Neuron (in vitro differentiated cells): ENCODE measurements around the gene AGPAT4.

Source experiments
- H2AFZ ChIP-seq: one replicate; pipeline ENCODE4 v1.6.1; 2013; ENCODE audit warnings: low read depth, mild to moderate bottlenecking, inconsistent platforms, low read length, moderate library complexity
- H3K27me3 ChIP-seq: one replicate; pipeline ENCODE4 v1.6.1; 2013; ENCODE audit warnings: low read length; ENCODE audit not compliant: insufficient read depth
- H3K36me3 ChIP-seq: one replicate; pipeline ENCODE4 v1.6.1; 2013; ENCODE audit warnings: low read length; ENCODE audit not compliant: insufficient read depth
- H3K4me1 ChIP-seq: one replicate; pipeline ENCODE4 v1.6.1; 2013; ENCODE audit warnings: low read length; ENCODE audit not compliant: insufficient read depth
- H3K4me3 ChIP-seq: 2 replicates; pipeline ENCODE4 v1.5.1; 2013; ENCODE audit warnings: mild to moderate bottlenecking, low read length, moderate library complexity
- H3K9me3 ChIP-seq: one replicate; pipeline ENCODE4 v1.6.1; 2013; ENCODE audit warnings: low read length

AGPAT4 gene

GRCh38 chr6:161214722-161215121 lies 59.1 kb downstream of the AGPAT4 start:
- H3K9me3 ChIP-seq: peaks cover 42% of the 10 kb centered on the region

GRCh38 chr6:161212902-161213301 lies 61.0 kb downstream of the AGPAT4 start:
- H2AFZ ChIP-seq: no peak overlapping the region
- H3K4me1 ChIP-seq: no peaks in the 10 kb centered on the region
- H3K36me3 ChIP-seq: peaks cover 21% of the 10 kb centered on the region
- H3K4me3 ChIP-seq: no peak overlapping the region
- H3K9me3 ChIP-seq: peaks cover 42% of the 10 kb centered on the region
- H3K27me3 ChIP-seq: no peaks in the 10 kb centered on the region

More at GRCh38 chr6:161214722-161215121, 59.1 kb downstream of the AGPAT4 start:
- Histone ChIP-seq H3K27me3 (no peaks in the 10 kb centered on the region), H3K36me3 (peaks cover 23% of the 10 kb centered on the region), H3K4me1 (no peaks in the 10 kb centered on the region), H2AFZ (no peak overlapping the region), H3K4me3 (no peak overlapping the region)

- Histone ChIP-seq H3K4me3 (no peak overlapping the region), H3K36me3 (peaks cover 7% of the 10 kb centered on the region), H3K9me3 (peaks cover 34% of the 10 kb centered on the region), H2AFZ (no peak overlapping the region), H3K27me3 (no peaks in the 10 kb centered on the region), H3K4me1 (no peaks in the 10 kb centered on the region)
These were observed 62.4 kb downstream of the AGPAT4 start for GRCh38 chr6:161211380-161212035.

GRCh38 chr6:161210857-161211256 lies 63.0 kb downstream of the AGPAT4 start:
- Histone ChIP-seq H3K9me3 (peaks cover 27% of the 10 kb centered on the region), H3K27me3 (no peaks in the 10 kb centered on the region), H3K4me3 (no peak overlapping the region), H3K36me3 (peaks cover under 1% of the 10 kb centered on the region), H2AFZ (no peak overlapping the region), H3K4me1 (no peaks in the 10 kb centered on the region)

GRCh38 chr6:161207200-161207599 lies 66.7 kb downstream of the AGPAT4 start:
- no peaks in the 10 kb centered on the region for H3K4me1 ChIP-seq
- H3K4me3 ChIP-seq: no peak overlapping the region
- peaks cover under 1% of the 10 kb centered on the region for H3K36me3 ChIP-seq
- H2AFZ ChIP-seq: no peak overlapping the region
- H3K27me3 ChIP-seq: no peaks in the 10 kb centered on the region
- peaks cover 16% of the 10 kb centered on the region for H3K9me3 ChIP-seq

GRCh38 chr6:161204866-161205557 lies 68.8 kb downstream of the AGPAT4 start:
- Histone ChIP-seq H3K4me3 (no peak overlapping the region), H3K4me1 (no peaks in the 10 kb centered on the region), H3K27me3 (no peaks in the 10 kb centered on the region), H3K36me3 (peaks cover 4% of the 10 kb centered on the region), H3K9me3 (peaks cover 11% of the 10 kb centered on the region), H2AFZ (no peak overlapping the region)

GRCh38 chr6:161200610-161201370 lies 73.1 kb downstream of the AGPAT4 start:
- Histone ChIP-seq H3K4me3 (no peak overlapping the region), H3K36me3 (peaks cover 8% of the 10 kb centered on the region), H3K4me1 (no peaks in the 10 kb centered on the region), H2AFZ (no peak overlapping the region), H3K27me3 (no peaks in the 10 kb centered on the region), H3K9me3 (peaks cover 7% of the 10 kb centered on the region)

- no peak overlapping the region for H3K4me3 ChIP-seq
- no peaks in the 10 kb centered on the region for H3K4me1 ChIP-seq
- peaks cover 4% of the 10 kb centered on the region for H3K9me3 ChIP-seq
- no peaks in the 10 kb centered on the region for H3K27me3 ChIP-seq
- H3K36me3 ChIP-seq: peaks cover 8% of the 10 kb centered on the region
- no peak overlapping the region for H2AFZ ChIP-seq
These were observed 74.0 kb downstream of the AGPAT4 start for GRCh38 chr6:161199850-161200249.

GRCh38 chr6:161198783-161199460 lies 74.9 kb downstream of the AGPAT4 start:
- H2AFZ ChIP-seq: no peak overlapping the region
- H3K4me1 ChIP-seq: no peaks in the 10 kb centered on the region
- H3K4me3 ChIP-seq: no peak overlapping the region
- H3K9me3 ChIP-seq: peaks cover 8% of the 10 kb centered on the region
- H3K36me3 ChIP-seq: peaks cover 8% of the 10 kb centered on the region
- H3K27me3 ChIP-seq: no peaks in the 10 kb centered on the region

GRCh38 chr6:161198176-161198575 lies 75.7 kb downstream of the AGPAT4 start:
- Histone ChIP-seq H3K27me3 (no peaks in the 10 kb centered on the region), H3K9me3 (peaks cover 12% of the 10 kb centered on the region), H2AFZ (no peak overlapping the region), H3K4me1 (no peaks in the 10 kb centered on the region), H3K4me3 (no peak overlapping the region), H3K36me3 (peaks cover 8% of the 10 kb centered on the region)

GRCh38 chr6:161195386-161195785 lies 78.5 kb downstream of the AGPAT4 start:
- Histone ChIP-seq H2AFZ (no peak overlapping the region), H3K4me1 (no peaks in the 10 kb centered on the region), H3K27me3 (no peaks in the 10 kb centered on the region), H3K36me3 (peaks cover 4% of the 10 kb centered on the region), H3K4me3 (no peak overlapping the region), H3K9me3 (peaks cover 16% of the 10 kb centered on the region)

GRCh38 chr6:161194374-161194773 lies 79.5 kb downstream of the AGPAT4 start:
- H3K4me1 ChIP-seq: no peaks in the 10 kb centered on the region
- H2AFZ ChIP-seq: no peak overlapping the region
- H3K4me3 ChIP-seq: no peak overlapping the region
- peaks cover under 1% of the 10 kb centered on the region for H3K36me3 ChIP-seq
- H3K27me3 ChIP-seq: no peaks in the 10 kb centered on the region
- H3K9me3 ChIP-seq: peaks cover 18% of the 10 kb centered on the region
